HepG2 (cell line): ENCODE measurements around the gene ABI3BP. TPM values are rescaled to one million over a fixed set of nuclear protein-coding genes. Genes with fewer than 3 reads are reported as not detected.

ENCODE experiments used
- ATAC-seq: fragments of 200-7000 bp; cut with Tn5 transposase; 3 replicates; pipeline ENCODE4 v1.9.1; 2020; ENCODE audit warnings: mild to moderate bottlenecking, moderate library complexity
- BruUV-seq: library from RNA; stranded (reverse); fragments of 400-500 nt; replicated peaks from 2 replicates; lab custom pipeline; 2021; lab: Mats Ljungman, UMichigan
- CTCF ChIA-PET: fragments of 300-600 bp; formaldehyde crosslinking; extraction: SDS; loops from one replicate; lab custom pipeline; 2021; ENCODE audit warnings: low total read pairs, inconsistent platforms, low intra/inter-chr PET ratio; lab: Yijun Ruan, JAX
- POLR2A ChIA-PET: fragments of 350-600 bp; sonication (Branson Sonifier 250); formaldehyde crosslinking; loops from one replicate; lab custom pipeline; 2020; ENCODE audit warnings: antibody characterized with exemption, inconsistent platforms; lab: Yijun Ruan, JAX
- DNase-seq: peaks from one replicate; pipeline ENCODE4 v3.0.0-alpha.2; 2015; ENCODE audit warnings: low spot score
- FAIRE-seq: peaks from 3 replicates; lab custom pipeline; 2011; peaks lifted over from hg19 to GRCh38; lab: Jason Lieb, UNC
- H2AFZ ChIP-seq: one replicate; pipeline ENCODE4 v1.6.1; 2011; ENCODE audit warnings: low read length, inconsistent platforms
- H3K27ac ChIP-seq: fragments of 300-600 bp; 3 replicates; pipeline ENCODE4 v1.8.0; 2011; ENCODE audit warnings: mixed run types, mild to moderate bottlenecking, mixed read lengths, low read length, inconsistent platforms; ENCODE audit not compliant: insufficient read depth; ENCODE audit errors: extremely low read length
- H3K27me3 ChIP-seq, 2 experiments: fragments of 200-600 bp in 1 of 2; 2 replicates in 1 of 2; 3 replicates in 1 of 2; pipeline versions ENCODE4 v1.6.0 to v1.8.0; 2011; ENCODE audit warnings: low read length in 2 of 2, mild to moderate bottlenecking in 2 of 2, moderate library complexity in 2 of 2, inconsistent platforms in 1 of 2; ENCODE audit not compliant: insufficient read depth in 2 of 2, control insufficient read depth in 1 of 2
- H3K36me3 ChIP-seq, 2 experiments: fragments of 200-600 bp in 1 of 2; replicated peaks in 1 of 2; 2 replicates in 1 of 2; 3 replicates in 1 of 2; pipeline versions ENCODE4 v1.5.1 to v1.8.0; 2011; ENCODE audit warnings: low read length in 2 of 2, inconsistent platforms in 1 of 2; ENCODE audit not compliant: insufficient read depth in 2 of 2, control insufficient read depth in 1 of 2
- H3K4me1 ChIP-seq: 2 replicates; pipeline ENCODE4 v1.5.1; 2012; ENCODE audit warnings: low read length, inconsistent platforms; ENCODE audit not compliant: insufficient read depth
- H3K4me2 ChIP-seq: 2 replicates; pipeline ENCODE4 v1.6.0; 2011; ENCODE audit warnings: low read depth, low read length, inconsistent platforms
- H3K4me3 ChIP-seq, 3 experiments: fragments of 200-600 bp in 1 of 3; sonication (generic), shearing (Covaris generic) in 1 of 3; replicated peaks in 1 of 3; 2 replicates each; pipeline ENCODE4 v1.5.1; 2011 to 2016; ENCODE audit warnings: low read length in 3 of 3, inconsistent platforms in 2 of 3, low read depth in 2 of 3, mild to moderate bottlenecking in 2 of 3, control low read depth in 1 of 3, mixed read lengths in 1 of 3; ENCODE audit not compliant: insufficient read depth in 1 of 3
- H3K79me2 ChIP-seq: one replicate; pipeline ENCODE4 v1.6.1; 2011; ENCODE audit warnings: low read length, inconsistent platforms; ENCODE audit not compliant: insufficient read depth
- H3K9ac ChIP-seq: 2 replicates; pipeline ENCODE4 v1.6.0; 2011; ENCODE audit warnings: mild to moderate bottlenecking, low read depth, low read length, inconsistent platforms; ENCODE audit not compliant: insufficient read depth
- H3K9me3 ChIP-seq: 2 replicates; pipeline ENCODE4 v1.5.1; 2012; ENCODE audit warnings: mild to moderate bottlenecking, low read length
- H4K20me1 ChIP-seq: 2 replicates; pipeline ENCODE4 v1.6.0; 2011; ENCODE audit warnings: inconsistent platforms, mild to moderate bottlenecking, low read length, moderate library complexity; ENCODE audit not compliant: insufficient read depth
- FOSL2 ChIP-seq: sonication (generic); formaldehyde crosslinking; IDR thresholded peaks from 2 replicates; pipeline ENCODE4 v1.4.0; 2020; ENCODE audit warnings: missing genetic modification reagents
- HOXD1 ChIP-seq: sonication (generic); formaldehyde crosslinking; IDR thresholded peaks from 2 replicates; pipeline ENCODE4 v1.5.0; 2020; ENCODE audit warnings: missing genetic modification reagents
- KDM6A ChIP-seq: IDR thresholded peaks from 2 replicates; pipeline ENCODE4 v1.6.1; 2016; ENCODE audit warnings: low read depth
- MAFG ChIP-seq: sonication (generic); formaldehyde crosslinking; IDR thresholded peaks from 2 replicates; pipeline ENCODE4 v1.5.1; 2020; ENCODE audit warnings: mild to moderate bottlenecking, missing genetic modification reagents
- MIER3 ChIP-seq: IDR thresholded peaks from 2 replicates; pipeline ENCODE4 v1.6.1; 2016; ENCODE audit warnings: missing compliant biosample characterization, borderline replicate concordance
- POLR2A ChIP-seq, 2 experiments: IDR thresholded peaks; 2 replicates each; pipeline ENCODE4 v1.6.1; 2011; ENCODE audit warnings: low read depth in 2 of 2, low read length in 2 of 2, mild to moderate bottlenecking in 1 of 2, moderate library complexity in 1 of 2; ENCODE audit not compliant: insufficient read depth in 1 of 2
- U2AF2 ChIP-seq: fragments of 200-400 bp; formaldehyde crosslinking; IDR thresholded peaks from 2 replicates; pipeline ENCODE4 v1.6.1; 2017; ENCODE audit warnings: low read depth, mild to moderate bottlenecking, low read length
- ZBTB1 ChIP-seq: sonication (generic); formaldehyde crosslinking; IDR thresholded peaks from 2 replicates; pipeline ENCODE4 v1.4.0; 2020; ENCODE audit warnings: missing genetic modification reagents, borderline replicate concordance
- ZBTB7B ChIP-seq: sonication (generic); formaldehyde crosslinking; IDR thresholded peaks from 2 replicates; pipeline ENCODE4 v1.4.0; 2020; ENCODE audit warnings: missing genetic modification reagents
- ZFYVE20 ChIP-seq: sonication (generic); formaldehyde crosslinking; IDR thresholded peaks from 2 replicates; pipeline ENCODE4 v1.8.0; 2023; ENCODE audit warnings: low read depth, mild to moderate bottlenecking, moderate library complexity, missing genetic modification reagents, borderline replicate concordance
- ZMYM2 ChIP-seq: sonication (generic); formaldehyde crosslinking; IDR thresholded peaks from 2 replicates; pipeline ENCODE4 v1.8.0; 2022; ENCODE audit warnings: mild to moderate bottlenecking, missing genetic modification reagents
- ZMYM4 ChIP-seq: sonication (generic); formaldehyde crosslinking; IDR thresholded peaks from 2 replicates; pipeline ENCODE4 v1.8.1; 2023; ENCODE audit warnings: mild to moderate bottlenecking, missing genetic modification reagents
- ZNF205 ChIP-seq: IDR thresholded peaks from 2 replicates; pipeline ENCODE4 v1.6.1; 2018; ENCODE audit warnings: missing biosample characterization, missing genetic modification reagents
- ZNF234 ChIP-seq: sonication (generic); formaldehyde crosslinking; conservative IDR thresholded peaks from 2 replicates; pipeline ENCODE4 v1.5.1; 2020; ENCODE audit warnings: mild to moderate bottlenecking, missing genetic modification reagents
- ZNF326 ChIP-seq: sonication (generic); formaldehyde crosslinking; IDR thresholded peaks from 2 replicates; pipeline ENCODE4 v1.4.0; 2020; ENCODE audit warnings: missing genetic modification reagents, borderline replicate concordance
- ZNF446 ChIP-seq: sonication (generic); formaldehyde crosslinking; IDR thresholded peaks from 2 replicates; pipeline ENCODE4 v1.5.0; 2020; ENCODE audit warnings: mild to moderate bottlenecking, missing genetic modification reagents
- ZNF768 ChIP-seq: sonication (generic); formaldehyde crosslinking; IDR thresholded peaks from 2 replicates; pipeline ENCODE4 v1.4.0; 2020; ENCODE audit warnings: missing genetic modification reagents
- WGBS: methylation state at CpG from one replicate; pipeline ENCODE4 v1.1.6; 2017; ENCODE audit warnings: low lambda C conversion rate; 5-methylcytosine and 5-hydroxymethylcytosine counted together
- in situ Hi-C: cut with HindIII; loops from 2 replicates; pipeline ENCODE4 v1.10.0; 2017; ENCODE audit warnings: low pct_unique_long_range_greater_than_20kb; ENCODE audit not compliant: extremely low pct_ligation_motif_present
- intact Hi-C: fragments of 100-400 bp; cut with micrococcal nuclease; formaldehyde crosslinking; loops from one replicate; pipeline ENCODE4 v1.10.0; 2022; ENCODE audit not compliant: unreplicated experiment
- polyA plus RNA-seq, 8 experiments: library from polyadenylated mRNA; depleted of rRNA in 3 of 8; stranded (reverse) in 7 of 8; unstranded in 1 of 8; fragments of >200 nt; fragmentation: Illumina TruSeq in 4 of 8; extraction: Trizol in 4 of 8; gene quantifications; 2 replicates each; pipeline versions ENCODE4 v1.2.1 to v1.2.3, GENCODE V29; 2011 to 2016; ENCODE audit warnings: low read depth in 4 of 8, missing spikeins in 1 of 8, mixed read lengths in 1 of 8; ENCODE audit not compliant: insufficient read depth in 1 of 8
- total RNA-seq, 5 experiments: library from RNA; depleted of rRNA; stranded (reverse); fragments of >200 nt; fragmentation: Illumina TruSeq; extraction: Trizol; gene quantifications; 2 replicates each; pipeline ENCODE4 v1.2.3, GENCODE V29; 2016; ENCODE audit warnings: low read depth in 1 of 5

Gene ABI3BP
- total and polyA plus RNA-seq, 2 of the 13 experiments (the other 11 are each of a cell fraction or from before 2014, with no cell fraction given): not detected

- 14% methylated on average over 3 of the region's 3 CpGs for WGBS
- Histone ChIP-seq H3K27ac (no peak overlapping the region), H2AFZ (no peak overlapping the region), H3K4me1 (no peaks in the 10 kb centered on the region), H3K4me2 (no peak overlapping the region)
- no TSS peak for BruUV-seq
- no peak for DNase-seq
- ATAC-seq: no peak
- POLR2A ChIA-PET: no interaction called here
- no peak for FAIRE-seq
- TF ChIP-seq ZFYVE20 (CRISPR knock-in tag) (no peak), KDM6A (no peak), ZNF446 (CRISPR knock-in tag) (no peak), ZNF234 (no peak), U2AF2 (no peak), ZMYM2 (no peak), FOSL2 (CRISPR knock-in tag) (no peak), MIER3 (CRISPR knock-in tag) (no peak), POLR2A (IDR thresholded peaks at IDR 0.05; ENCODE audit: insufficient read depth in 1 of 2, low read depth in 2 of 2, low read length in 2 of 2) (no peak), ZBTB1 (CRISPR knock-in tag) (no peak), ZBTB7B (no peak), ZNF205 (CRISPR knock-in tag) (no peak), HOXD1 (CRISPR knock-in tag) (no peak), ZMYM4 (CRISPR knock-in tag) (no peak), ZNF326 (CRISPR knock-in tag) (no peak), MAFG (CRISPR knock-in tag) (no peak), ZNF768 (CRISPR knock-in tag) (no peak)
- TF ChIP-seq, all 625 proteins: peak for 0
- Histone ChIP-seq H3K36me3 (no peaks in the 10 kb centered on the region), H3K4me3 (no peak overlapping the region), H4K20me1 (no peaks in the 10 kb centered on the region), H3K9ac (no peak overlapping the region), H3K9me3 (no peaks in the 10 kb centered on the region), H3K27me3 (no peaks in the 10 kb centered on the region), H3K79me2 (no peaks in the 10 kb centered on the region)
- intact Hi-C loops (no loop called here), in situ Hi-C loops (no loop called here)
- CTCF ChIA-PET: no interaction called here
Measured at GRCh38 chr3:101020351-101021015, 27.3 kb upstream of the ABI3BP start.
